K562 (cell line): Measurements from ENCODE around the gene PRDM16. TPM values are rescaled to one million over a fixed set of nuclear protein-coding genes. Genes with fewer than 3 reads are reported as not detected.

ENCODE experiments used
- HDAC2 ChIP-seq: fragments of 450-650 bp; IDR thresholded peaks from 2 replicates; pipeline ENCODE4 v1.6.1; 2016; ENCODE audit warnings: mild to moderate bottlenecking
- HNRNPLL ChIP-seq: fragments of 200-400 bp; formaldehyde crosslinking; IDR thresholded peaks from 2 replicates; pipeline ENCODE4 v1.6.1; 2017; ENCODE audit warnings: low read length, low read depth, mild to moderate bottlenecking; ENCODE audit not compliant: poor library complexity, severe bottlenecking
- IFI16 ChIP-seq: fragments of 250-450 bp; sonication (Bioruptor Pico); IDR thresholded peaks from 2 replicates; pipeline ENCODE4 v2.1.2; 2022; ENCODE audit warnings: mild to moderate bottlenecking, inconsistent platforms
- MCM5 ChIP-seq: fragments of 450-650 bp; IDR thresholded peaks from 2 replicates; pipeline ENCODE4 v1.6.1; 2016; ENCODE audit warnings: low read depth
- MECOM ChIP-seq: fragments of 250-450 bp; sonication (Bioruptor Pico); IDR thresholded peaks from 2 replicates; pipeline ENCODE4 v1.8.0; 2022; ENCODE audit warnings: inconsistent platforms
- NR2C2 ChIP-seq, 2 experiments: fragments of 200-800 bp in 1 of 2; sonication (Bioruptor generic) in 1 of 2; sonication (generic) in 1 of 2; formaldehyde crosslinking in 1 of 2; IDR thresholded peaks; 2 replicates each; pipeline versions ENCODE4 v1.6.1 to v1.8.0; 2016 to 2022; ENCODE audit warnings: mild to moderate bottlenecking in 1 of 2, missing compliant biosample characterization in 1 of 2, missing genetic modification characterization in 1 of 2, missing genetic modification reagents in 1 of 2
- PHB2 ChIP-seq: fragments of 450-650 bp; IDR thresholded peaks from 2 replicates; pipeline ENCODE4 v1.6.1; 2017; ENCODE audit warnings: low read depth
- PRPF4 ChIP-seq: fragments of 200-400 bp; formaldehyde crosslinking; IDR thresholded peaks from one replicate; pipeline ENCODE4 v1.6.1; 2017; ENCODE audit warnings: low read length, low read depth, mild to moderate bottlenecking; ENCODE audit not compliant: insufficient read depth, poor library complexity, severe bottlenecking
- TEAD1 ChIP-seq, 2 experiments: fragments of 450-650 bp in 1 of 2; sonication (generic) in 1 of 2; formaldehyde crosslinking; IDR thresholded peaks; 2 replicates each; pipeline versions ENCODE4 v1.4.0 to v1.8.0; 2020 to 2022; ENCODE audit warnings: mild to moderate bottlenecking in 2 of 2, missing genetic modification reagents in 1 of 2
- ZBTB7A ChIP-seq: IDR thresholded peaks from 2 replicates; pipeline ENCODE4 v1.6.1; 2011; ENCODE audit warnings: low read depth, mild to moderate bottlenecking, low read length, moderate library complexity, borderline replicate concordance; ENCODE audit not compliant: control insufficient read depth
- ZNF551 ChIP-seq: fragments of 250-450 bp; sonication (Bioruptor Pico); IDR thresholded peaks from 2 replicates; pipeline ENCODE4 v1.5.0; 2021; ENCODE audit warnings: mild to moderate bottlenecking, moderate library complexity
- polyA plus RNA-seq, 8 experiments: library from polyadenylated mRNA; depleted of rRNA in 4 of 8; stranded (reverse) in 5 of 8; unstranded in 3 of 8; fragments of >200 nt; fragmentation: Nextera tagmentation in 2 of 8; fragmentation: Illumina TruSeq in 1 of 8; extraction: Ambion mirVana in 2 of 8; extraction: Trizol in 1 of 8; gene quantifications; 2 replicates each; pipeline versions ENCODE4 v1.2.1 to v1.2.3, GENCODE V29; 2011 to 2014; ENCODE audit warnings: inconsistent platforms in 1 of 8, missing spikeins in 1 of 8
- total RNA-seq, 7 experiments: library from RNA; depleted of rRNA in 6 of 7; stranded (reverse); fragments of >200 nt in 6 of 7; fragmentation: Illumina TruSeq in 2 of 7; extraction: Trizol in 2 of 7; gene quantifications; 2 replicates each; pipeline versions ENCODE4 v1.2.1 to v1.2.3, GENCODE V29; 2011 to 2021; ENCODE audit warnings: low replicate concordance in 1 of 7
- TF ChIP-seq, protein P1 (sequence below): IDR thresholded peaks from 2 replicates; pipeline ENCODE4 v1.6.1; 2014; ENCODE audit warnings: antibody characterized with exemption
- TF ChIP-seq, protein P2 (sequence below), 3 experiments: IDR thresholded peaks in 2 of 3; conservative IDR thresholded peaks in 1 of 3; 2 replicates each; pipeline ENCODE4 v1.5.1; 2011 to 2012; ENCODE audit warnings: low read length in 3 of 3, mild to moderate bottlenecking in 3 of 3, control low read depth in 2 of 3, improper control_type of control experiment in 1 of 3, inconsistent platforms in 1 of 3, low read depth in 1 of 3, mixed read lengths in 1 of 3, moderate library complexity in 1 of 3; ENCODE audit not compliant: insufficient read depth in 2 of 3
- TF ChIP-seq, protein P3 (sequence below), 3 experiments: fragments of 200-800 bp in 1 of 3; fragments of 250-450 bp in 1 of 3; fragments of 450-650 bp in 1 of 3; sonication (Bioruptor Pico) in 1 of 3; sonication (Bioruptor generic) in 1 of 3; formaldehyde crosslinking in 1 of 3; IDR thresholded peaks; 2 replicates each; pipeline versions ENCODE4 v1.6.1 to v1.8.0; 2016 to 2022; ENCODE audit warnings: mild to moderate bottlenecking in 2 of 3, missing genetic modification characterization in 2 of 3, missing compliant biosample characterization in 1 of 3, moderate library complexity in 1 of 3
- TF ChIP-seq, protein P4 (sequence below), 2 experiments: IDR thresholded peaks; 2 replicates each; pipeline ENCODE4 v1.6.1; 2012; ENCODE audit warnings: improper control_type of control experiment in 2 of 2, low read depth in 2 of 2, low read length in 2 of 2, borderline replicate concordance in 1 of 2

The PRDM16 gene
- total and polyA plus RNA-seq, 9 of the 15 experiments (the other 6 are each of a cell fraction or from before 2014, with no cell fraction given), result 0.10 to 0.27 TPM; not detected in 7

DNA sequence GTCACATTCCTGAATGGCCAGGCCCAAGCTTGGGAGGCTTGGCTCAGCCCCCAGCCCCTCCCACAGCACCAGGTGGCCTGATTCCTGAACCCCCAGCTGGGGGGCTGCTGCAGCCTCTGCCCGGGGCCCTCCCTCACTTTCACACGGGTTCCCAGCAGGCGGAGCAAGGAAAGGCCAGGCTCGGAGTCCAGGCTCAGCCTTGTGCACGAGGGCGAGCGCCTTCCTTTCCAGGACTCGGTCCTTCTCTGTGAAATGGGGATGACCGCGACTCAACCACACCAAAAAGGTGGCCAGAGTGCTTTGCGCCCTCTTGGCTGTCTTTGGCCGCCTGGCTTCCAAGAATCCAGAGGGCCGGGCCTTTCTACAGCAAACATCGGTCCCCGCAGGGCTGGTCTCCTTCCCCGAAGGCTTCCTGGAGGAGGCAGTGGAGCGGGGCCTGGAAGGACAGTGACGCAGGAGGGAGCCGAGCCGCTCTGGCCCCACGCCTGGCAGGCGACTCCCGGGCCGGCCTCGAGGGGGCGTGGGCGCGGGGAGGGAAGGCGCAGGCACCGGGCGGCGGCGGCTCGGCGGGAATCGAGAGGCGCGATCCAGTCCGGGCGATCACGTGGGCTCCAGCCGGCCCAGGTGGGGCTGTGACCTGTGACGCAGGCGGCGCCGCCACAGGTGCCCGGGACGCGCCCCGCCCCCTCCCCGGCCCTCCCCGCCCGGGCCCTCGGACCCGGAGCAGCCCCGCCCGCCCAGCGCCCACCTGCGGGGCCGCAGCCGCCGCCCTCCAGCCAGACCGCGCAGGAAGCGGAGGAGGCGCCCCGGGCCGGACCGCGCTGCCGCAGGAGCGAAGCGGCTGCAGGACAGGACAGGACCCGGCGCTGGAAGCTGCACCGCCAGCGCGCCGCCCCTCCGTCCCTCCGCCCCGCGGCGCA is 385.1 kb downstream of the PRDM16 start, which contains the start of gene ARHGEF16 (continued):
- TF ChIP-seq, protein P1, sequence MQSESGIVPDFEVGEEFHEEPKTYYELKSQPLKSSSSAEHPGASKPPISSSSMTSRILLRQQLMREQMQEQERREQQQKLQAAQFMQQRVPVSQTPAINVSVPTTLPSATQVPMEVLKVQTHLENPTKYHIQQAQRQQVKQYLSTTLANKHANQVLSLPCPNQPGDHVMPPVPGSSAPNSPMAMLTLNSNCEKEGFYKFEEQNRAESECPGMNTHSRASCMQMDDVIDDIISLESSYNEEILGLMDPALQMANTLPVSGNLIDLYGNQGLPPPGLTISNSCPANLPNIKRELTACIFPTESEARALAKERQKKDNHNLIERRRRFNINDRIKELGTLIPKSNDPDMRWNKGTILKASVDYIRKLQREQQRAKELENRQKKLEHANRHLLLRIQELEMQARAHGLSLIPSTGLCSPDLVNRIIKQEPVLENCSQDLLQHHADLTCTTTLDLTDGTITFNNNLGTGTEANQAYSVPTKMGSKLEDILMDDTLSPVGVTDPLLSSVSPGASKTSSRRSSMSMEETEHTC, result no peak
- TF ChIP-seq IFI16 (CRISPR knock-in tag) (no peak), PRPF4 (no peak), HNRNPLL (no peak), TEAD1 (CRISPR knock-in tag; IDR thresholded peaks at IDR 0.05) (peak in 1 of 2 experiments; percentile 46; a peak in 1 of 4 replicates), PHB2 (no peak), MCM5 (no peak), ZNF551 (CRISPR knock-in tag) (no peak), ZBTB7A (peak; percentile 83), MECOM (CRISPR knock-in tag) (no peak), NR2C2 (CRISPR knock-in tag; IDR thresholded peaks at IDR 0.05) (no peak), NR2C2 (tag; IDR thresholded peaks at IDR 0.05) (peak; percentile 57), HDAC2 (peak; percentile 66; the same call in 1 of the 2 replicates)
- TF ChIP-seq, protein P2, sequence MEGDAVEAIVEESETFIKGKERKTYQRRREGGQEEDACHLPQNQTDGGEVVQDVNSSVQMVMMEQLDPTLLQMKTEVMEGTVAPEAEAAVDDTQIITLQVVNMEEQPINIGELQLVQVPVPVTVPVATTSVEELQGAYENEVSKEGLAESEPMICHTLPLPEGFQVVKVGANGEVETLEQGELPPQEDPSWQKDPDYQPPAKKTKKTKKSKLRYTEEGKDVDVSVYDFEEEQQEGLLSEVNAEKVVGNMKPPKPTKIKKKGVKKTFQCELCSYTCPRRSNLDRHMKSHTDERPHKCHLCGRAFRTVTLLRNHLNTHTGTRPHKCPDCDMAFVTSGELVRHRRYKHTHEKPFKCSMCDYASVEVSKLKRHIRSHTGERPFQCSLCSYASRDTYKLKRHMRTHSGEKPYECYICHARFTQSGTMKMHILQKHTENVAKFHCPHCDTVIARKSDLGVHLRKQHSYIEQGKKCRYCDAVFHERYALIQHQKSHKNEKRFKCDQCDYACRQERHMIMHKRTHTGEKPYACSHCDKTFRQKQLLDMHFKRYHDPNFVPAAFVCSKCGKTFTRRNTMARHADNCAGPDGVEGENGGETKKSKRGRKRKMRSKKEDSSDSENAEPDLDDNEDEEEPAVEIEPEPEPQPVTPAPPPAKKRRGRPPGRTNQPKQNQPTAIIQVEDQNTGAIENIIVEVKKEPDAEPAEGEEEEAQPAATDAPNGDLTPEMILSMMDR (IDR thresholded peaks at IDR 0.05 in 2 of 3, conservative IDR thresholded peaks at IDR 0.05 in 1 of 3; ENCODE audit: insufficient read depth in 2 of 3, low read depth in 1 of 3, low read length in 3 of 3), result peak; percentile 53 to 73 (median 59)
- TF ChIP-seq, protein P3, sequence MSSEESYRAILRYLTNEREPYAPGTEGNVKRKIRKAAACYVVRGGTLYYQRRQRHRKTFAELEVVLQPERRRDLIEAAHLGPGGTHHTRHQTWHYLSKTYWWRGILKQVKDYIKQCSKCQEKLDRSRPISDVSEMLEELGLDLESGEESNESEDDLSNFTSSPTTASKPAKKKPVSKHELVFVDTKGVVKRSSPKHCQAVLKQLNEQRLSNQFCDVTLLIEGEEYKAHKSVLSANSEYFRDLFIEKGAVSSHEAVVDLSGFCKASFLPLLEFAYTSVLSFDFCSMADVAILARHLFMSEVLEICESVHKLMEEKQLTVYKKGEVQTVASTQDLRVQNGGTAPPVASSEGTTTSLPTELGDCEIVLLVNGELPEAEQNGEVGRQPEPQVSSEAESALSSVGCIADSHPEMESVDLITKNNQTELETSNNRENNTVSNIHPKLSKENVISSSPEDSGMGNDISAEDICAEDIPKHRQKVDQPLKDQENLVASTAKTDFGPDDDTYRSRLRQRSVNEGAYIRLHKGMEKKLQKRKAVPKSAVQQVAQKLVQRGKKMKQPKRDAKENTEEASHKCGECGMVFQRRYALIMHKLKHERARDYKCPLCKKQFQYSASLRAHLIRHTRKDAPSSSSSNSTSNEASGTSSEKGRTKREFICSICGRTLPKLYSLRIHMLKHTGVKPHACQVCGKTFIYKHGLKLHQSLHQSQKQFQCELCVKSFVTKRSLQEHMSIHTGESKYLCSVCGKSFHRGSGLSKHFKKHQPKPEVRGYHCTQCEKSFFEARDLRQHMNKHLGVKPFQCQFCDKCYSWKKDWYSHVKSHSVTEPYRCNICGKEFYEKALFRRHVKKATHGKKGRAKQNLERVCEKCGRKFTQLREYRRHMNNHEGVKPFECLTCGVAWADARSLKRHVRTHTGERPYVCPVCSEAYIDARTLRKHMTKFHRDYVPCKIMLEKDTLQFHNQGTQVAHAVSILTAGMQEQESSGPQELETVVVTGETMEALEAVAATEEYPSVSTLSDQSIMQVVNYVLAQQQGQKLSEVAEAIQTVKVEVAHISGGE (CRISPR knock-in tag; IDR thresholded peaks at IDR 0.05), result no peak
- TF ChIP-seq, protein P4, sequence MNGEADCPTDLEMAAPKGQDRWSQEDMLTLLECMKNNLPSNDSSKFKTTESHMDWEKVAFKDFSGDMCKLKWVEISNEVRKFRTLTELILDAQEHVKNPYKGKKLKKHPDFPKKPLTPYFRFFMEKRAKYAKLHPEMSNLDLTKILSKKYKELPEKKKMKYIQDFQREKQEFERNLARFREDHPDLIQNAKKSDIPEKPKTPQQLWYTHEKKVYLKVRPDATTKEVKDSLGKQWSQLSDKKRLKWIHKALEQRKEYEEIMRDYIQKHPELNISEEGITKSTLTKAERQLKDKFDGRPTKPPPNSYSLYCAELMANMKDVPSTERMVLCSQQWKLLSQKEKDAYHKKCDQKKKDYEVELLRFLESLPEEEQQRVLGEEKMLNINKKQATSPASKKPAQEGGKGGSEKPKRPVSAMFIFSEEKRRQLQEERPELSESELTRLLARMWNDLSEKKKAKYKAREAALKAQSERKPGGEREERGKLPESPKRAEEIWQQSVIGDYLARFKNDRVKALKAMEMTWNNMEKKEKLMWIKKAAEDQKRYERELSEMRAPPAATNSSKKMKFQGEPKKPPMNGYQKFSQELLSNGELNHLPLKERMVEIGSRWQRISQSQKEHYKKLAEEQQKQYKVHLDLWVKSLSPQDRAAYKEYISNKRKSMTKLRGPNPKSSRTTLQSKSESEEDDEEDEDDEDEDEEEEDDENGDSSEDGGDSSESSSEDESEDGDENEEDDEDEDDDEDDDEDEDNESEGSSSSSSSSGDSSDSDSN (IDR thresholded peaks at IDR 0.05; ENCODE audit: borderline replicate concordance in 1 of 2, low read depth in 2 of 2, low read length in 2 of 2), result peak; percentile 26 to 65; a peak in 1 of 4 replicates
